ENCODE results near the gene MUC22.

- TF ChIP-seq POLR2A (IDR thresholded peaks at IDR 0.05; ENCODE audit: low read depth) = no peak
- no peak for TF ChIP-seq CTCF (IDR thresholded peaks at IDR 0.05)
- TF ChIP-seq EP300 (IDR thresholded peaks at IDR 0.05) = no peak
Observed at GRCh38 chr6:31001281-31001888, 8.9 kb upstream of the MUC22 start.

Data from esophagus muscularis mucosa (tissue), 4 donors.